ENCODE measurements around the gene SLC22A5. TPM values are rescaled to one million over a fixed set of nuclear protein-coding genes. Genes with fewer than 3 reads are reported as not detected.

Gene SLC22A5
- total and polyA plus RNA-seq, 10 of the 15 experiments (the other 5 are each of a cell fraction or from before 2014, with no cell fraction given) = 1.1 to 4.4 (median 2.3) TPM

DNA sequence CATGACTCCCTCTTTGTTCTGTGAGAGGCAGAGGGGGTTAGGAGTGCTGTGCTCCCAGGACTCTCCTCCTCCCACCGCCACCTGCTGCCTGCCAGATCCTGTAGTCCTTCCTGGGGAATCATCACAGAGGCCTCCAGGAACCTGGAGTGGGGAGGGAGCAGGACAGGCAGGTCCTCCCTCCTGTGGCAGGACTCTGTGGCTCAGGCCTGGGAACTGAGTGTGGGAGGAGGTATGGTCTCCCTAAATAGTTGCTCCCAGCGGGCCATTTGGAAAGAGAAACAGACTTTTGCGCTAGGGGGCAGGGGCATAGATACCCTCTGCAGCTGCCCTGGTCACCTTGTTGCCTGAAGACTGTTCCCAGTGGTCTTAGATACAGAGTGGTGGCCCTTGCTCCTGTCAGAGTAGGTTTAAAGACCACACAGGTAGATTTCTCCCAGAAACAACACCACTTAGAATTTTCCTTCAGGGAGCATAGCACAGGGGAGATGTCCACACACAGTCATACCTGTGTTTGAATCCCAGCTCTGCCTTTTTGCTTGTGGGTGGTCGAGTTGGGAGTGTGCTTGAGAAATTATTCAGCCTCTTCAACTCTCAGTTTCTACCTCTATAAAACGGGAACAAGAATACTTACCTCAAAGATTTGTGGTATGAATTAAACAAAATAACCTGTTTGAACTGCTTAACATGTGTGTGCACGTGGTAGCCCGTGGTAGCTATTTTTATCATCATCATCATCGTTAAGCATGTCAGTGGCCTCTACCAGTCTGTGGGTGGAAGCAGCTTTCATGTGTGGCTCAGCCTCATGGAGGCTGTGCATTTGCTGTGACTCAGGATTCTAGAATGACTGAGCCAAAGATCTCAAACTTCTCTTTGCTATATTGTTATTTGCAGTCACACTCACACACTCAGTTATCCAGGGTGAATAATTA, 55.8 kb downstream of the SLC22A5 start:
- Histone ChIP-seq H3K9ac (ENCODE audit: control insufficient read depth, insufficient read depth, low read length) (peak overlapping the region; percentile 87), H3K4me3 (peak overlapping the region; percentile 49), H4K20me1 (ENCODE audit: control insufficient read depth, insufficient read depth) (no peaks in the 10 kb centered on the region), H2AFZ (ENCODE audit: control insufficient read depth, low read depth, low read length) (no peak overlapping the region), H3K36me3 (ENCODE audit: control insufficient read depth in 2 of 2, insufficient read depth in 2 of 2, low read length in 1 of 2) (peaks cover 11 to 18% of the 10 kb centered on the region in 2 experiments; a peak in 3 of 4 replicates), H3K9me3 (replicated peaks; ENCODE audit: control insufficient read depth, insufficient read depth, low read length) (no peaks in the 10 kb centered on the region; the same call in 2 of the 3 replicates), H3K4me2 (ENCODE audit: control insufficient read depth, insufficient read depth) (peak overlapping the region; percentile 77), H3K4me1 (ENCODE audit: control insufficient read depth, insufficient read depth, low read length) (peaks cover 89% of the 10 kb centered on the region), H3K79me2 (ENCODE audit: control insufficient read depth, insufficient read depth, low read length) (peaks cover 87% of the 10 kb centered on the region), H3K27ac (ENCODE audit: control insufficient read depth, insufficient read depth) (peak overlapping the region; percentile 94), H3K27me3 (replicated peaks in 1 of 2; ENCODE audit: control insufficient read depth in 2 of 2, insufficient read depth in 2 of 2, low read length in 1 of 2) (no peaks in the 10 kb centered on the region)
- DNase-seq (ENCODE audit: low read depth, low spot score) (peak; percentile 93), FAIRE-seq (peak; percentile 61), ATAC-seq (peak; percentile 57)
- in situ Hi-C loops (cut with MboI) = no loop called here
- ChIA-PET RAD21 (ENCODE audit: unreplicated experiment) (interaction anchor here (0.5 to 12.5 kb wide), 10 partner anchors 9 to 122 kb away, joined by 3 to 453 read pairs (median 44); partner anchors contain the start of gene IRF1), SMC1A (ENCODE audit: uncharacterized antibody, unreplicated experiment) (interaction anchor here (0.8 to 18.8 kb wide), 15 partner anchors 8 to 74 kb away, joined by 3 to 300 read pairs (median 33); partner anchors contain the start of gene IRF1), CTCF (interaction anchor here (0.6 to 11.0 kb wide), 15 partner anchors 10 to 308 kb away, joined by 3 to 184 read pairs (median 8); partner anchors contain the start of gene IRF1), POLR2A (interaction anchor here (0.9 to 11.2 kb wide), 9 partner anchors 9 to 81 kb away, joined by 3 to 389 read pairs (median 46); partner anchors contain the start of gene IRF1)
- WGBS (ENCODE audit: insufficient coverage, insufficient replicate concordance, low lambda C conversion rate, missing lambda C conversion rate) = 10% methylated on average over 8 of the region's 8 CpGs
- TSS peak; percentile 80 for BruUV-seq (replicated peaks)
- intact Hi-C loops (cut with micrococcal nuclease; ENCODE audit: unreplicated experiment) = no loop called here
- peak; percentile 81 for TF ChIP-seq GATAD2B (conservative IDR thresholded peaks at IDR 0.05; ENCODE audit: low read depth)
- TF ChIP-seq MTA3 (IDR thresholded peaks at IDR 0.05; ENCODE audit: borderline replicate concordance, low read length) = no peak
- TF ChIP-seq, protein P1, sequence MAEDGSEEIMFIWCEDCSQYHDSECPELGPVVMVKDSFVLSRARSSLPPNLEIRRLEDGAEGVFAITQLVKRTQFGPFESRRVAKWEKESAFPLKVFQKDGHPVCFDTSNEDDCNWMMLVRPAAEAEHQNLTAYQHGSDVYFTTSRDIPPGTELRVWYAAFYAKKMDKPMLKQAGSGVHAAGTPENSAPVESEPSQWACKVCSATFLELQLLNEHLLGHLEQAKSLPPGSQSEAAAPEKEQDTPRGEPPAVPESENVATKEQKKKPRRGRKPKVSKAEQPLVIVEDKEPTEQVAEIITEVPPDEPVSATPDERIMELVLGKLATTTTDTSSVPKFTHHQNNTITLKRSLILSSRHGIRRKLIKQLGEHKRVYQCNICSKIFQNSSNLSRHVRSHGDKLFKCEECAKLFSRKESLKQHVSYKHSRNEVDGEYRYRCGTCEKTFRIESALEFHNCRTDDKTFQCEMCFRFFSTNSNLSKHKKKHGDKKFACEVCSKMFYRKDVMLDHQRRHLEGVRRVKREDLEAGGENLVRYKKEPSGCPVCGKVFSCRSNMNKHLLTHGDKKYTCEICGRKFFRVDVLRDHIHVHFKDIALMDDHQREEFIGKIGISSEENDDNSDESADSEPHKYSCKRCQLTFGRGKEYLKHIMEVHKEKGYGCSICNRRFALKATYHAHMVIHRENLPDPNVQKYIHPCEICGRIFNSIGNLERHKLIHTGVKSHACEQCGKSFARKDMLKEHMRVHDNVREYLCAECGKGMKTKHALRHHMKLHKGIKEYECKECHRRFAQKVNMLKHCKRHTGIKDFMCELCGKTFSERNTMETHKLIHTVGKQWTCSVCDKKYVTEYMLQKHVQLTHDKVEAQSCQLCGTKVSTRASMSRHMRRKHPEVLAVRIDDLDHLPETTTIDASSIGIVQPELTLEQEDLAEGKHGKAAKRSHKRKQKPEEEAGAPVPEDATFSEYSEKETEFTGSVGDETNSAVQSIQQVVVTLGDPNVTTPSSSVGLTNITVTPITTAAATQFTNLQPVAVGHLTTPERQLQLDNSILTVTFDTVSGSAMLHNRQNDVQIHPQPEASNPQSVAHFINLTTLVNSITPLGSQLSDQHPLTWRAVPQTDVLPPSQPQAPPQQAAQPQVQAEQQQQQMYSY (CRISPR knock-in tag; IDR thresholded peaks at IDR 0.05) = no peak
- TF ChIP-seq GABPA (IDR thresholded peaks at IDR 0.05; ENCODE audit: low read depth) = no peak
- no peak for TF ChIP-seq CEBPB (IDR thresholded peaks at IDR 0.05; ENCODE audit: borderline replicate concordance in 1 of 2, low read depth in 2 of 2, low read length in 2 of 2)
- TF ChIP-seq SMAD5 (IDR thresholded peaks at IDR 0.05; ENCODE audit: low read depth) = peak; percentile 40; the same call in 1 of the 2 replicates
- peak; percentile 56; the same call in 1 of the 2 replicates for TF ChIP-seq CBFB (IDR thresholded peaks at IDR 0.05; ENCODE audit: low read depth)
- TF ChIP-seq FOS (IDR thresholded peaks at IDR 0.05; ENCODE audit: borderline replicate concordance, extremely low read depth, insufficient read length) = no peak
- 0 out of 2 replicates have a peak, but pooled peaks have one; percentile 45 for TF ChIP-seq WRNIP1 (IDR thresholded peaks at IDR 0.05; ENCODE audit: borderline replicate concordance, low read depth, low read length)
- TF ChIP-seq SREBF1 (IDR thresholded peaks at IDR 0.05; ENCODE audit: low read length) = no peak
- TF ChIP-seq, protein P2, sequence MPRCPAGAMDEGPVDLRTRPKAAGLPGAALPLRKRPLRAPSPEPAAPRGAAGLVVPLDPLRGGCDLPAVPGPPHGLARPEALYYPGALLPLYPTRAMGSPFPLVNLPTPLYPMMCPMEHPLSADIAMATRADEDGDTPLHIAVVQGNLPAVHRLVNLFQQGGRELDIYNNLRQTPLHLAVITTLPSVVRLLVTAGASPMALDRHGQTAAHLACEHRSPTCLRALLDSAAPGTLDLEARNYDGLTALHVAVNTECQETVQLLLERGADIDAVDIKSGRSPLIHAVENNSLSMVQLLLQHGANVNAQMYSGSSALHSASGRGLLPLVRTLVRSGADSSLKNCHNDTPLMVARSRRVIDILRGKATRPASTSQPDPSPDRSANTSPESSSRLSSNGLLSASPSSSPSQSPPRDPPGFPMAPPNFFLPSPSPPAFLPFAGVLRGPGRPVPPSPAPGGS (IDR thresholded peaks at IDR 0.05; ENCODE audit: borderline replicate concordance, insufficient read depth, low read depth, low read length, poor library complexity, severe bottlenecking) = peak; percentile 87
- TF ChIP-seq RB1 (IDR thresholded peaks at IDR 0.05; ENCODE audit: borderline replicate concordance) = peak; percentile 42; the same call in 1 of the 2 replicates
- peak; percentile 97 to 98 for TF ChIP-seq BHLHE40 (IDR thresholded peaks at IDR 0.05; ENCODE audit: borderline replicate concordance in 1 of 2, low read depth in 2 of 2, low read length in 1 of 2)
- no peak; the same call in none of the 2 replicates for TF ChIP-seq IRF4 (IDR thresholded peaks at IDR 0.05; ENCODE audit: low read depth, low read length)

All from GM12878 (cell line).